Measurements from ENCODE around the gene SORCS2. TPM values are rescaled to one million over a fixed set of nuclear protein-coding genes. Genes with fewer than 3 reads are reported as not detected.
A peak's percentile ranks its signal among the peaks of the same experiment; 100 is the strongest.

SORCS2 gene
- total RNA-seq, 2 donors from 2014 or later = 1.0 to 4.4 TPM

GRCh38 chr4:7716010-7716721 lies 523.8 kb downstream of the SORCS2 start:
- intact Hi-C loops (cut with DNase I) = loop anchor here (5.0 kb wide), 1 partner anchor 524 kb away; the partner anchor contains the start of gene SORCS2
- Histone ChIP-seq H3K27me3 (replicated peaks; ENCODE audit: insufficient read depth) (no peaks in the 10 kb centered on the region), H3K4me1 (replicated peaks) (no peaks in the 10 kb centered on the region), H3K27ac (no peak overlapping the region), H3K9me3 (no peaks in the 10 kb centered on the region), H3K4me3 (no peak overlapping the region), H3K36me3 (no peaks in the 10 kb centered on the region)
- no peak for DNase-seq (ENCODE audit: low spot score)
- no peak for TF ChIP-seq CTCF (IDR thresholded peaks at IDR 0.05)
- TF ChIP-seq POLR2AphosphoS5 (IDR thresholded peaks at IDR 0.05) = no peak
- TF ChIP-seq POLR2A (IDR thresholded peaks at IDR 0.05) = no peak
- WGBS = 72% methylated on average over 6 of the region's 6 CpGs

GRCh38 chr4:7717161-7717560 lies 524.8 kb downstream of the SORCS2 start:
- intact Hi-C loops (cut with DNase I) = loop anchor here (5.0 kb wide), 1 partner anchor 525 kb away; the partner anchor contains the start of gene SORCS2
- Histone ChIP-seq H3K9me3 (no peaks in the 10 kb centered on the region), H3K4me1 (replicated peaks) (no peaks in the 10 kb centered on the region), H3K36me3 (no peaks in the 10 kb centered on the region), H3K4me3 (no peak overlapping the region), H3K27ac (no peak overlapping the region), H3K27me3 (replicated peaks; ENCODE audit: insufficient read depth) (no peaks in the 10 kb centered on the region)
- no peak for TF ChIP-seq POLR2AphosphoS5 (IDR thresholded peaks at IDR 0.05)
- no peak for TF ChIP-seq CTCF (IDR thresholded peaks at IDR 0.05)
- no peak for TF ChIP-seq POLR2A (IDR thresholded peaks at IDR 0.05)
- no peak for DNase-seq (ENCODE audit: low spot score)
- 94% methylated on average over 11 of the region's 11 CpGs for WGBS

- TF ChIP-seq POLR2AphosphoS5 (IDR thresholded peaks at IDR 0.05) = no peak
- no peak for TF ChIP-seq POLR2A (IDR thresholded peaks at IDR 0.05)
- TF ChIP-seq CTCF (IDR thresholded peaks at IDR 0.05) = no peak
- H3K4me1 ChIP-seq (replicated peaks) = no peaks in the 10 kb centered on the region
- H3K4me3 ChIP-seq = no peak overlapping the region
- DNase-seq (ENCODE audit: low spot score) = no peak
- WGBS = 79% methylated on average over 24 of the region's 24 CpGs
- no peaks in the 10 kb centered on the region for H3K27me3 ChIP-seq (replicated peaks; ENCODE audit: insufficient read depth)
- H3K36me3 ChIP-seq = no peaks in the 10 kb centered on the region
- intact Hi-C loops (cut with DNase I) = loop anchor here (2.0 to 5.0 kb wide), 2 partner anchors 255 to 526 kb away; partner anchors contain the start of gene SORCS2
- no peak overlapping the region for H3K27ac ChIP-seq
- no peaks in the 10 kb centered on the region for H3K9me3 ChIP-seq
Observed at GRCh38 chr4:7717946-7718490, 525.7 kb downstream of the SORCS2 start.

GRCh38 chr4:7719354-7720174 lies 527.2 kb downstream of the SORCS2 start:
- Histone ChIP-seq H3K9me3 (no peaks in the 10 kb centered on the region), H3K27ac (no peak overlapping the region), H3K36me3 (no peaks in the 10 kb centered on the region), H3K27me3 (replicated peaks; ENCODE audit: insufficient read depth) (no peaks in the 10 kb centered on the region), H3K4me1 (replicated peaks) (no peaks in the 10 kb centered on the region), H3K4me3 (no peak overlapping the region)
- WGBS = 44% methylated on average over 15 of the region's 33 CpGs
- no peak for TF ChIP-seq POLR2A (IDR thresholded peaks at IDR 0.05)
- peak; percentile 73 to 86 (median 74) for TF ChIP-seq CTCF (IDR thresholded peaks at IDR 0.05)
- peak; percentile 35 for DNase-seq (ENCODE audit: low spot score)
- intact Hi-C loops (cut with DNase I) = loop anchor here (2.0 to 5.0 kb wide), 2 partner anchors 257 to 527 kb away; partner anchors contain the start of gene SORCS2

All from prostate gland (tissue), 2 donors.